SW 1271 (cell line): ENCODE measurements around the gene STXBP6.
"Not testable (repeated sequence)": the region's sequence is repeated elsewhere in the genome, so short reads cannot be mapped to it uniquely, and the experiment has no call there.

Experiments used
- DNase-seq, 2 experiments: peaks; one replicate each; lab custom pipeline; 2025; lab: John Stamatoyannopoulos, UW

The STXBP6 gene

GRCh38 chr14:24853446-24853845 is 196.5 kb downstream of the STXBP6 start:
- no peak for DNase-seq

- no peak for DNase-seq
These were observed 197.5 kb downstream of the STXBP6 start for GRCh38 chr14:24852312-24853060.

GRCh38 chr14:24851837-24852236 is 198.1 kb downstream of the STXBP6 start:
- DNase-seq = no peak

- DNase-seq = no peak
These were observed 198.5 kb downstream of the STXBP6 start for GRCh38 chr14:24851406-24851805.

- no peak for DNase-seq
These were observed 199.9 kb downstream of the STXBP6 start for GRCh38 chr14:24850072-24850471.

GRCh38 chr14:24849471-24849870 is 200.5 kb downstream of the STXBP6 start:
- DNase-seq = no peak

GRCh38 chr14:24848102-24848790 is 201.7 kb downstream of the STXBP6 start:
- no peak for DNase-seq

- DNase-seq = no peak
These were observed 202.3 kb downstream of the STXBP6 start for GRCh38 chr14:24847568-24848095.

- no peak for DNase-seq
These were observed 203.7 kb downstream of the STXBP6 start for GRCh38 chr14:24846261-24846660.

- DNase-seq = no peak
These were observed 204.1 kb downstream of the STXBP6 start for GRCh38 chr14:24845851-24846250.

GRCh38 chr14:24844011-24844410 is 205.9 kb downstream of the STXBP6 start:
- no peak for DNase-seq

- DNase-seq = no peak
These were observed 206.5 kb downstream of the STXBP6 start for GRCh38 chr14:24843494-24843893.

- no peak for DNase-seq
These were observed 209.6 kb downstream of the STXBP6 start for GRCh38 chr14:24840204-24840893.

GRCh38 chr14:24839617-24840203 is 210.2 kb downstream of the STXBP6 start:
- no peak for DNase-seq

- no peak for DNase-seq
These were observed 210.9 kb downstream of the STXBP6 start for GRCh38 chr14:24838945-24839616.

GRCh38 chr14:24837280-24838046 is 212.5 kb downstream of the STXBP6 start:
- no peak for DNase-seq

GRCh38 chr14:24836324-24836723 is 213.6 kb downstream of the STXBP6 start:
- DNase-seq = not testable (repeated sequence)

GRCh38 chr14:24834956-24835355 is 215.0 kb downstream of the STXBP6 start:
- no peak for DNase-seq

- no peak for DNase-seq
These were observed 216.6 kb downstream of the STXBP6 start for GRCh38 chr14:24833385-24833784.

GRCh38 chr14:24831677-24832076 is 218.3 kb downstream of the STXBP6 start:
- no peak for DNase-seq

GRCh38 chr14:24829862-24830261 is 220.1 kb downstream of the STXBP6 start:
- no peak for DNase-seq
